GM10266 (cell line): Measurements from ENCODE around the gene ESPNL.
"Not testable (repeated sequence)": the region's sequence is repeated elsewhere in the genome, so short reads cannot be mapped to it uniquely, and the experiment has no call there.

ENCODE experiments used
- DNase-seq: peaks from one replicate; pipeline ENCODE4 v3.0.0; 2012; ENCODE audit errors: extremely low spot score
- CTCF ChIP-seq: IDR thresholded peaks from 2 replicates; pipeline ENCODE4 v1.5.1; 2012; ENCODE audit warnings: mild to moderate bottlenecking, low read depth; ENCODE audit not compliant: control insufficient read depth, insufficient read depth; ENCODE audit errors: missing control alignments

The ESPNL gene

DNA sequence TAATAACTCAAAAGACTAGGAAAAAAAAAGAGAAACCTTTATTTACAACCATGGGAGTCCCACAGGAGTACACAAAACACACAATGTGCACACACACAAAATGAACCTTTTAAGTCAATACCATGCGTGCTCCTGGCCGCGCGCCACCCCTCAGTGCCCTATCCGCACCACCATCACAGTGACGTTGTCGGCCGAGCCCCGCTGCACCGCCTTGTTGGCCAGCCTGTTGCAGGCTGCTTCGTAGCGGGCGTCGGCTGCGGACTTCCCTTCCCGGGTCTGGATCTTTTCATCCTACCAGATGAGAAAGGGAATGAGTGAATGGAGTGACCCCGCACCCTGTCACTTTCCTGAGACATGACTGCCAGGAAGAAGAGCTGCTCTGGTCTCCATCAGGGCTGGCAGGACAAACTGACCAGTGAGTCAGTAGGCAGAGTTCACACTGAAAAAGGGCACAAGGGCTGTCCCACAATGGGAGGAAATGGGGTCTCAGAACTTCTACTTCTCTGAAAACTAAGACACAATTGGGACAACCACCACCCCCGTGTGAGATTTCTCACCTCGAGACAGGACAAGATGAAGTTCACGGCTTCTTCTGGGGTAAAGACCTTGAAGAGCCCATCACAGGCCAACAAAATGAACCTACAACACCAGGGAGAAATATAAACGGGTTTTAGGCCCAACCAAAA is 70.4 kb downstream of the ESPNL start:
- no peak for TF ChIP-seq CTCF
- no peak for DNase-seq

DNA sequence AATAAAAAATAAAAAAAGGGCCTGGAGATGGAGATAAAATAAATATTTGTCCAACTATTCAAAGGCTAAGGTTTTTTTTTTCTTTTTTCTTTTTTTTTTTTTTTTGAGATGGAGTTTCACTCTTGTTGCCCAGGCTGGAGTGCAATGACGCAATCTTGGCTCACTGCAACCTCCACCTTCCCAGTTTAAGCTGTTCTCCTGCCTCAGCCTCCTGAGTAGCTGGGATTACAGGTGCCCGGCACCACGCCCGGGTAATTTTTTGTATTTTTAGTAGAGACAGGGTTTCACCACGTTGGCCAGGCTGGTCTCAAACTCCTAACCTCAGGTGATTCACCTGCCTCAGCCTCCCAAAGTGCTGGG is 70.9 kb downstream of the ESPNL start:
- DNase-seq = not testable (repeated sequence)

DNA sequence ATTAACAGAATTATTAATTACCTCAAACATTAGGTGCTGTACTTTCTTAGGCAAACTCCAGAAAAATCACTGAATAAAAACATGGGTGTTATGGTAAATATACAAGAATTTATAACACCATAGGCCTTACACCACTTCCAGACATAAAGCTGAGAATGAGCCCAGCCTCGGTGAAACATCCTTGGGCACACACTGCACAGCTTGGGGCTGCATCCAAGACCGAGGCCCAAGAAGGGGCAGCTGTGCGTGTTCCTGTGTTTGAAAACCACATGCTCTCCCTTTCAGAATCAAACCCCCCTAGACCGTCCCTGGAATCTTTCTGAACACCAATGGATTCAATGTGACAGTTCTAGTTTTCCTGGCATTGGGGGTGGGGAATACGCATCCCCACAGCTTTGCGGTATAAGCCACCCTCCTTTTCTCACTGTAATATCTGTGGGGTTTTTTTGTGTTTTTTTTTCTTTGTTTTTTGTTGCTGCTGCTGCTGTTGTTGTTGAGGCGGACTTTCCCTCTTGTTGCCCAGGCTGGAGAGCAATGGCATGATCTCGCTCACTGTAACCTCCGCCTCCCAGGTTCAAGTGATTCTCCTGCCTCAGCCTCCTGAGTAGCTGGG is 71.5 kb downstream of the ESPNL start:
- no peak for TF ChIP-seq CTCF
- DNase-seq = no peak

- no peak for TF ChIP-seq CTCF
- DNase-seq = no peak
Observed at GRCh38 chr2:238172439-238172838, 72.3 kb downstream of the ESPNL start.

GRCh38 chr2:238173692-238174091 is 73.6 kb downstream of the ESPNL start:
- no peak for TF ChIP-seq CTCF
- DNase-seq = no peak

- TF ChIP-seq CTCF = no peak
- DNase-seq = no peak
Observed at GRCh38 chr2:238174291-238174690, 74.2 kb downstream of the ESPNL start.

- TF ChIP-seq CTCF = no peak
- no peak for DNase-seq
Observed at GRCh38 chr2:238174701-238175100, 74.6 kb downstream of the ESPNL start.
